Measurements from ENCODE around the gene CCNT1. TPM values are rescaled to one million over a fixed set of nuclear protein-coding genes. Genes with fewer than 3 reads are reported as not detected.
A peak's percentile ranks its signal among the peaks of the same experiment; 100 is the strongest.

CCNT1 gene
- total RNA-seq (17.6 and 20.4 TPM in 2 replicates), polyA plus RNA-seq (6.3 and 9.9 TPM in 2 replicates)

- peaks cover 13% of the 10 kb centered on the region for H3K4me1 ChIP-seq (ENCODE audit: low read depth)
- no peaks in the 10 kb centered on the region for H3K9me3 ChIP-seq (ENCODE audit: low read depth)
- no peak for TF ChIP-seq CTCF (IDR thresholded peaks at IDR 0.05; ENCODE audit: low read depth, low read length)
- H3K27ac ChIP-seq = peak within 1 kb of the TSS; percentile 90
- H3K4me3 ChIP-seq = peak within 1 kb of the TSS; percentile 57
- peak; percentile 99 to 100 for DNase-seq (ENCODE audit: low read depth in 1 of 2, low spot score in 1 of 2)
- H3K36me3 ChIP-seq = peaks cover 19% of the 10 kb centered on the region
- no peaks in the 10 kb centered on the region for H3K27me3 ChIP-seq
Measured at GRCh38 chr12:48716493-48717251, at the start of gene CCNT1. Gene CCNT1 (minus strand): TSS chr12:48716707. CDS start chr12:48716675, 32 bp downstream.

- no peaks in the 10 kb centered on the region for H3K27me3 ChIP-seq
- TF ChIP-seq CTCF (IDR thresholded peaks at IDR 0.05; ENCODE audit: low read depth, low read length) = no peak
- peak in 1 of 2 donors; percentile 81 for DNase-seq (ENCODE audit: low read depth in 1 of 2, low spot score in 1 of 2)
- peaks cover 30% of the 10 kb centered on the region for H3K36me3 ChIP-seq
- peak overlapping the region; percentile 9 for H3K27ac ChIP-seq
- H3K9me3 ChIP-seq (ENCODE audit: low read depth) = no peaks in the 10 kb centered on the region
- no peak overlapping the region for H3K4me3 ChIP-seq
- H3K4me1 ChIP-seq (ENCODE audit: low read depth) = no peaks in the 10 kb centered on the region
Measured at GRCh38 chr12:48765753-48766162, 49.3 kb upstream of the CCNT1 start.

GRCh38 chr12:48764521-48764920 is 48.0 kb upstream of the CCNT1 start:
- Histone ChIP-seq H3K9me3 (ENCODE audit: low read depth) (no peaks in the 10 kb centered on the region), H3K4me3 (no peak overlapping the region), H3K27ac (no peak overlapping the region), H3K27me3 (no peaks in the 10 kb centered on the region), H3K4me1 (ENCODE audit: low read depth) (no peaks in the 10 kb centered on the region), H3K36me3 (peaks cover 22% of the 10 kb centered on the region)
- no peak for TF ChIP-seq CTCF (IDR thresholded peaks at IDR 0.05; ENCODE audit: low read depth, low read length)
- no peak for DNase-seq (ENCODE audit: low read depth in 1 of 2, low spot score in 1 of 2)

- no peaks in the 10 kb centered on the region for H3K9me3 ChIP-seq (ENCODE audit: low read depth)
- H3K4me3 ChIP-seq = no peak overlapping the region
- peak in 1 of 2 donors; percentile 8 for DNase-seq (ENCODE audit: low read depth in 1 of 2, low spot score in 1 of 2)
- no peak for TF ChIP-seq CTCF (IDR thresholded peaks at IDR 0.05; ENCODE audit: low read depth, low read length)
- H3K36me3 ChIP-seq = no peaks in the 10 kb centered on the region
- no peaks in the 10 kb centered on the region for H3K27me3 ChIP-seq
- H3K27ac ChIP-seq = peak overlapping the region; percentile 43
- no peaks in the 10 kb centered on the region for H3K4me1 ChIP-seq (ENCODE audit: low read depth)
Measured at GRCh38 chr12:48758737-48759136, 42.2 kb upstream of the CCNT1 start.

- no peak overlapping the region for H3K4me3 ChIP-seq
- no peaks in the 10 kb centered on the region for H3K9me3 ChIP-seq (ENCODE audit: low read depth)
- H3K36me3 ChIP-seq = no peaks in the 10 kb centered on the region
- no peaks in the 10 kb centered on the region for H3K27me3 ChIP-seq
- H3K4me1 ChIP-seq (ENCODE audit: low read depth) = peaks cover 2% of the 10 kb centered on the region
- no peak for TF ChIP-seq CTCF (IDR thresholded peaks at IDR 0.05; ENCODE audit: low read depth, low read length)
- DNase-seq (ENCODE audit: low read depth in 1 of 2, low spot score in 1 of 2) = no peak
- peak overlapping the region; percentile 43 for H3K27ac ChIP-seq
Measured at GRCh38 chr12:48758186-48758585, 41.7 kb upstream of the CCNT1 start.
